Endodermal cell (in vitro differentiated cells): ENCODE data around the gene NDUFAF5. TPM values are rescaled to one million over a fixed set of nuclear protein-coding genes. Genes with fewer than 3 reads are reported as not detected.

Experiments
- DNase-seq: peaks from one replicate; pipeline ENCODE4 v3.0.0-alpha.2; 2017
- H3K27ac ChIP-seq: 2 replicates; pipeline ENCODE4 v1.5.1; 2013; ENCODE audit warnings: mild to moderate bottlenecking, low read depth, low read length, moderate library complexity
- H3K27me3 ChIP-seq: 2 replicates; pipeline ENCODE4 v1.6.1; 2013; ENCODE audit warnings: mild to moderate bottlenecking, low read length, moderate library complexity; ENCODE audit not compliant: insufficient read depth, control insufficient read depth, poor library complexity, severe bottlenecking
- H3K36me3 ChIP-seq: 2 replicates; pipeline ENCODE4 v1.7.0; 2013; ENCODE audit warnings: mild to moderate bottlenecking, low read length, moderate library complexity; ENCODE audit not compliant: control insufficient read depth, insufficient read depth
- H3K4me1 ChIP-seq: one replicate; pipeline ENCODE4 v1.7.0; 2013; ENCODE audit warnings: low read length; ENCODE audit not compliant: control insufficient read depth, insufficient read depth
- H3K4me3 ChIP-seq: 2 replicates; pipeline ENCODE4 v1.5.1; 2013; ENCODE audit warnings: mild to moderate bottlenecking, low read length, moderate library complexity
- H3K9ac ChIP-seq: 2 replicates; pipeline ENCODE4 v1.6.1; 2013; ENCODE audit warnings: mild to moderate bottlenecking, low read length, moderate library complexity; ENCODE audit not compliant: poor library complexity, severe bottlenecking; ENCODE audit errors: extremely low read depth
- H3K9me3 ChIP-seq: 2 replicates; pipeline ENCODE4 v1.6.1; 2013; ENCODE audit warnings: mild to moderate bottlenecking, low read length, moderate library complexity; ENCODE audit not compliant: control insufficient read depth
- H3K27ac Mint-ChIP-seq: 2 replicates; pipeline ENCODE4 v1.8.0; 2020; ENCODE audit warnings: mixed read lengths
- H3K27me3 Mint-ChIP-seq: 2 replicates; pipeline ENCODE4 v1.8.0; 2021; ENCODE audit warnings: mild to moderate bottlenecking, mixed read lengths; ENCODE audit not compliant: insufficient read depth
- H3K36me3 Mint-ChIP-seq: 2 replicates; pipeline ENCODE4 v1.8.0; 2020; ENCODE audit warnings: low read depth, mixed read lengths
- H3K4me1 Mint-ChIP-seq: 2 replicates; pipeline ENCODE4 v1.8.0; 2020; ENCODE audit warnings: mixed read lengths
- H3K4me3 Mint-ChIP-seq: 2 replicates; pipeline ENCODE4 v1.8.0; 2020; ENCODE audit warnings: mild to moderate bottlenecking, moderate library complexity, mixed read lengths
- H3K9me3 Mint-ChIP-seq: 2 replicates; pipeline ENCODE4 v1.8.0; 2020; ENCODE audit warnings: mild to moderate bottlenecking, mixed read lengths
- WGBS, 2 experiments: methylation state at CpG; one replicate each; pipeline versions ENCODE4 v1.1.5 to v1.1.7; 2013; ENCODE audit warnings: missing lambda C conversion rate in 2 of 2, mixed read lengths in 1 of 2; ENCODE audit not compliant: insufficient coverage in 1 of 2, insufficient read length in 1 of 2; 5-methylcytosine and 5-hydroxymethylcytosine counted together
- total RNA-seq, 2 donors: library from RNA; stranded (reverse); fragmentation: NEBNext Ultra II Directional in 1 of 2; extraction: Animal tissue kit (Norgen Biotek cat#: 25700) in 1 of 2; gene quantifications; 2 replicates in 1 of 2; 3 replicates in 1 of 2; pipeline ENCODE4 v1.2.1, GENCODE V29; 2021
- TF ChIP-seq, protein P1 (sequence below): fragments of 200-600 bp; sonication (generic); conservative IDR thresholded peaks from 2 replicates; pipeline ENCODE4 v1.5.0; 2021; ENCODE audit warnings: antibody characterized with exemption, mild to moderate bottlenecking

NDUFAF5 gene
- total RNA-seq, 2 donors from 2014 or later = 32.9 to 33.5 TPM

GRCh38 chr20:13844296-13844695 lies 59.5 kb downstream of the NDUFAF5 start:
- DNase-seq = no peak
- Mint-ChIP-seq H3K27me3 (peaks cover 99% of the 10 kb centered on the region), H3K36me3 (no peaks in the 10 kb centered on the region), H3K27ac (no peak overlapping the region), H3K4me3 (no peak overlapping the region), H3K9me3 (no peaks in the 10 kb centered on the region), H3K4me1 (peaks cover 12% of the 10 kb centered on the region)
- TF ChIP-seq, protein P1, sequence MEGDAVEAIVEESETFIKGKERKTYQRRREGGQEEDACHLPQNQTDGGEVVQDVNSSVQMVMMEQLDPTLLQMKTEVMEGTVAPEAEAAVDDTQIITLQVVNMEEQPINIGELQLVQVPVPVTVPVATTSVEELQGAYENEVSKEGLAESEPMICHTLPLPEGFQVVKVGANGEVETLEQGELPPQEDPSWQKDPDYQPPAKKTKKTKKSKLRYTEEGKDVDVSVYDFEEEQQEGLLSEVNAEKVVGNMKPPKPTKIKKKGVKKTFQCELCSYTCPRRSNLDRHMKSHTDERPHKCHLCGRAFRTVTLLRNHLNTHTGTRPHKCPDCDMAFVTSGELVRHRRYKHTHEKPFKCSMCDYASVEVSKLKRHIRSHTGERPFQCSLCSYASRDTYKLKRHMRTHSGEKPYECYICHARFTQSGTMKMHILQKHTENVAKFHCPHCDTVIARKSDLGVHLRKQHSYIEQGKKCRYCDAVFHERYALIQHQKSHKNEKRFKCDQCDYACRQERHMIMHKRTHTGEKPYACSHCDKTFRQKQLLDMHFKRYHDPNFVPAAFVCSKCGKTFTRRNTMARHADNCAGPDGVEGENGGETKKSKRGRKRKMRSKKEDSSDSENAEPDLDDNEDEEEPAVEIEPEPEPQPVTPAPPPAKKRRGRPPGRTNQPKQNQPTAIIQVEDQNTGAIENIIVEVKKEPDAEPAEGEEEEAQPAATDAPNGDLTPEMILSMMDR = no peak
- Histone ChIP-seq H3K4me3 (no peak overlapping the region), H3K27ac (no peak overlapping the region), H3K9ac (no peak overlapping the region), H3K27me3 (peaks cover 100% of the 10 kb centered on the region), H3K4me1 (no peaks in the 10 kb centered on the region), H3K9me3 (no peaks in the 10 kb centered on the region), H3K36me3 (no peaks in the 10 kb centered on the region)
- 100% methylated on average over 2 of the region's 4 CpGs; no CpG with 5 or more reads in 1 of the 2 experiments for WGBS, 2 experiments

DNA sequence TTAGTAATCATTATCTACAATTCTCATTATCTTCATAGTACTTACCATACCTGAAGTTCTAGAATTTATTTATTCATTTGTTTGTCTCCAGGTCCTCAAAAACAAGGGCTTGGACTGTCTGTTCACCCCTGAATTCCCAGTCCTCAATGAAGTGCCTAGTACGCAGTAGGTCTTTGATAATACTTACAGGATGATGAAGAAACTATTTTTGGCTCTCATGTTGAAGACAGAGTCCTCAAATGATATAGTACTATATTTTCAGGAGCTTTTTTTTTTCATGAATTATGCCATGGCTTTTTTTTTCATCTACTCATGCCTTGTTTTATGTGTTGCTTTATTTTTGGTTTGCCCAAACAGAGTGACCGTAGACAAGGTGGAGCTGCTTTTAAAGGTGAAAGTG lies 66.5 kb downstream of the NDUFAF5 start:
- H3K4me1 Mint-ChIP-seq = peaks cover 29% of the 10 kb centered on the region
- H3K36me3 Mint-ChIP-seq = no peaks in the 10 kb centered on the region
- H3K4me3 Mint-ChIP-seq = no peak overlapping the region
- no peaks in the 10 kb centered on the region for H3K36me3 ChIP-seq
- H3K4me3 ChIP-seq = no peak overlapping the region
- no peak overlapping the region for H3K9ac ChIP-seq
- DNase-seq = no peak
- no peak overlapping the region for H3K27ac ChIP-seq
- no peaks in the 10 kb centered on the region for H3K9me3 ChIP-seq
- WGBS, 2 experiments = 98 to 100% methylated on average over 1 to 2 of the region's 2 CpGs
- peaks cover 93% of the 10 kb centered on the region for H3K27me3 ChIP-seq
- no peaks in the 10 kb centered on the region for H3K4me1 ChIP-seq
- peaks cover 83% of the 10 kb centered on the region for H3K27me3 Mint-ChIP-seq
- H3K27ac Mint-ChIP-seq = no peak overlapping the region
- no peaks in the 10 kb centered on the region for H3K9me3 Mint-ChIP-seq
- TF ChIP-seq, protein P1 = no peak

DNA sequence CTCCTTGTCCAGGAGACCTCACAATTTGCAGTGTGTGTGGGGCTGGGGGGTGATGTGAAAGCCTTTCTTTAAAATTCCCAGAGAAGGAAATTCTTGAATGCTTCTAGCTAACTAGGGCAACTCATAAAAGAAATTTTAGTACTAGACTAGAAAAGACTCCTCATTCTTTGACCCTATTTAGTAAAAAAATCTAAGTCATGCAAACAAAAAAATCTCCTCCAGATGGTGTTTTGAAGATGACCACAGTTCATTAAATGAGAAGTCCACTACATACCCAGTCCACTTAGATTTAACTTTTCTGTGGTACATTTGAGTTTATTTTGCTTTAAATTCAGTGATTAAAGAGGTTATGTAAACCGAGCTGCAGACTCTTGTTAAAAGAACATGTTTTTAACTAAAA lies 67.5 kb downstream of the NDUFAF5 start:
- no peak overlapping the region for H3K9ac ChIP-seq
- no peak overlapping the region for H3K27ac Mint-ChIP-seq

More for the DNA sequence above, 67.5 kb downstream of the NDUFAF5 start:
- no peak overlapping the region for H3K4me3 ChIP-seq
- H3K36me3 ChIP-seq = no peaks in the 10 kb centered on the region
- peaks cover 91% of the 10 kb centered on the region for H3K27me3 ChIP-seq
- TF ChIP-seq, protein P1 = no peak
- no CpG with 5 or more reads among the region's 1 CpG for WGBS, 2 experiments
- no peaks in the 10 kb centered on the region for H3K36me3 Mint-ChIP-seq
- no peaks in the 10 kb centered on the region for H3K9me3 ChIP-seq
- no peak for DNase-seq
- peaks cover 78% of the 10 kb centered on the region for H3K27me3 Mint-ChIP-seq
- H3K27ac ChIP-seq = no peak overlapping the region
- H3K4me3 Mint-ChIP-seq = no peak overlapping the region
- H3K4me1 ChIP-seq = no peaks in the 10 kb centered on the region
- no peaks in the 10 kb centered on the region for H3K9me3 Mint-ChIP-seq
- peaks cover 39% of the 10 kb centered on the region for H3K4me1 Mint-ChIP-seq
